NCI-H2227 (cell line): Measurements from ENCODE around the gene OR13F1.
"Not testable (repeated sequence)": the region's sequence is repeated elsewhere in the genome, so short reads cannot be mapped to it uniquely, and the experiment has no call there.

Experiments
- DNase-seq: peaks from one replicate; lab custom pipeline; 2025; ENCODE audit not compliant: unreplicated experiment; lab: John Stamatoyannopoulos, UW

The OR13F1 gene

GRCh38 chr9:104503963-104504362 is at the start of gene OR13F1:
Gene OR13F1, plus strand, starts transcription at chr9:104504263. Its CDS starts 0 bp downstream, at chr9:104504263.
- DNase-seq: no peak

GRCh38 chr9:104456831-104457230 is 47.2 kb upstream of the OR13F1 start:
- DNase-seq: no peak

- no peak for DNase-seq
Measured at GRCh38 chr9:104463864-104464263, 40.2 kb upstream of the OR13F1 start.

GRCh38 chr9:104468261-104468660 is 35.8 kb upstream of the OR13F1 start:
- DNase-seq: no peak

GRCh38 chr9:104482921-104483570 is 21.0 kb upstream of the OR13F1 start:
- DNase-seq: no peak

- DNase-seq: no peak
Measured at GRCh38 chr9:104485014-104485413, 19.0 kb upstream of the OR13F1 start.

- DNase-seq: no peak
Measured at GRCh38 chr9:104494808-104495207, 9.3 kb upstream of the OR13F1 start.

GRCh38 chr9:104503440-104503839 is 623 bp upstream of the OR13F1 start:
- no peak for DNase-seq

GRCh38 chr9:104506565-104506964 is 2.5 kb downstream of the OR13F1 start:
- DNase-seq: no peak

GRCh38 chr9:104514901-104515300 is 10.8 kb downstream of the OR13F1 start:
- DNase-seq: no peak

GRCh38 chr9:104520241-104520640 is 16.2 kb downstream of the OR13F1 start:
- not testable (repeated sequence) for DNase-seq

GRCh38 chr9:104527109-104527508 is 23.0 kb downstream of the OR13F1 start, which contains the start of gene OR13C4:
Gene OR13C4, minus strand, starts transcription at chr9:104527209. Its CDS starts 0 bp downstream, at chr9:104527209.
- no peak for DNase-seq

GRCh38 chr9:104536756-104537155 is 32.7 kb downstream of the OR13F1 start, which contains the start of gene OR13C3:
Gene OR13C3, minus strand, starts transcription at chr9:104536856. Its CDS starts 133 bp downstream, at chr9:104536723.
- DNase-seq: no peak

- DNase-seq: no peak
Measured at GRCh38 chr9:104539275-104539674, 35.2 kb downstream of the OR13F1 start.

GRCh38 chr9:104544644-104545043 is 40.6 kb downstream of the OR13F1 start:
- no peak for DNase-seq

- no peak for DNase-seq
Measured at GRCh38 chr9:104553261-104553660, 49.2 kb downstream of the OR13F1 start.
